AG04449 (cell line): ENCODE data around the gene SGMS1.
A peak's percentile ranks its signal among the peaks of the same experiment; 100 is the strongest.

Source experiments
- CTCF ChIA-PET: fragments of 350-600 bp; formaldehyde crosslinking; extraction: SDS; loops from one replicate; lab custom pipeline; 2021; ENCODE audit warnings: antibody characterized with exemption; lab: Yijun Ruan, JAX
- POLR2A ChIA-PET: fragments of 400-600, 350-600 bp; formaldehyde crosslinking; extraction: SDS; loops from one replicate; lab custom pipeline; 2020; ENCODE audit warnings: antibody characterized with exemption, inconsistent platforms; lab: Yijun Ruan, JAX
- DNase-seq: peaks from one replicate; pipeline ENCODE4 v3.0.0-alpha.2; 2010; ENCODE audit warnings: low read depth, low spot score
- H3K4me3 ChIP-seq: 2 replicates; pipeline ENCODE4 v1.5.1; 2011; ENCODE audit warnings: low read depth, mild to moderate bottlenecking, control low read depth, low read length
- TF ChIP-seq, protein P1 (sequence below): IDR thresholded peaks from one replicate; pipeline ENCODE4 v1.5.1; 2011; ENCODE audit warnings: mild to moderate bottlenecking, moderate library complexity, low read length, control low read depth, inconsistent platforms; ENCODE audit not compliant: insufficient read depth; ENCODE audit errors: missing control alignments

The SGMS1 gene

GRCh38 chr10:50381642-50382041 is 242.1 kb downstream of the SGMS1 start:
- TF ChIP-seq, protein P1, sequence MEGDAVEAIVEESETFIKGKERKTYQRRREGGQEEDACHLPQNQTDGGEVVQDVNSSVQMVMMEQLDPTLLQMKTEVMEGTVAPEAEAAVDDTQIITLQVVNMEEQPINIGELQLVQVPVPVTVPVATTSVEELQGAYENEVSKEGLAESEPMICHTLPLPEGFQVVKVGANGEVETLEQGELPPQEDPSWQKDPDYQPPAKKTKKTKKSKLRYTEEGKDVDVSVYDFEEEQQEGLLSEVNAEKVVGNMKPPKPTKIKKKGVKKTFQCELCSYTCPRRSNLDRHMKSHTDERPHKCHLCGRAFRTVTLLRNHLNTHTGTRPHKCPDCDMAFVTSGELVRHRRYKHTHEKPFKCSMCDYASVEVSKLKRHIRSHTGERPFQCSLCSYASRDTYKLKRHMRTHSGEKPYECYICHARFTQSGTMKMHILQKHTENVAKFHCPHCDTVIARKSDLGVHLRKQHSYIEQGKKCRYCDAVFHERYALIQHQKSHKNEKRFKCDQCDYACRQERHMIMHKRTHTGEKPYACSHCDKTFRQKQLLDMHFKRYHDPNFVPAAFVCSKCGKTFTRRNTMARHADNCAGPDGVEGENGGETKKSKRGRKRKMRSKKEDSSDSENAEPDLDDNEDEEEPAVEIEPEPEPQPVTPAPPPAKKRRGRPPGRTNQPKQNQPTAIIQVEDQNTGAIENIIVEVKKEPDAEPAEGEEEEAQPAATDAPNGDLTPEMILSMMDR: no peak
- ChIA-PET CTCF (interaction anchor here (0.7 to 2.1 kb wide), 4 partner anchors 9 to 238 kb away, joined by 3 to 10 read pairs (median 3); no protein-coding TSS in a partner anchor), POLR2A (no interaction called here)
- H3K4me3 ChIP-seq: no peak overlapping the region
- no peak for DNase-seq

- TF ChIP-seq, protein P1: no peak
- ChIA-PET POLR2A (no interaction called here), CTCF (interaction anchor here (0.7 to 1.2 kb wide), 2 partner anchors 10 to 38 kb away, joined by 3 read pairs; no protein-coding TSS in a partner anchor)
- DNase-seq: no peak
- H3K4me3 ChIP-seq: no peak overlapping the region
Observed at GRCh38 chr10:50379616-50380015, 244.1 kb downstream of the SGMS1 start.

DNA sequence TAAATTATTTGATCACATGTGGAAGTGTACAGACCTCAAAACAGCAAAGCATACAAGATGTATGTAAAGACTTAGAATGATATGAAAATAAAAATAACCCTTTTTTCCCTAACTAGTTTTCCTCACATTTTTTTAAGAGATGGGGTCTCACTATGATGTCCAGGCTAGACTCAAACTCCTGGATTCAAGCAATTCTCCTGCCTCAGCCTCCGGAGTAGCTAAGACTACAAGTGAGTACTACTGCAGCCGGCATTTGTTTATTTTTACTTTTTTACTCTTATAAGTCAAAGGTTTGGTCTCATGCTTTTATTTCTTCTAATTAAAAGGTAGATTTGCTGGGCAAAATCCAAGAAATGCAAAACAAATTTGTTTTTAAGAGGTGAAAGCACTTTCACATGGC is 248.0 kb downstream of the SGMS1 start:
- ChIA-PET POLR2A (no interaction called here), CTCF (no interaction called here)
- DNase-seq: no peak
- TF ChIP-seq, protein P1: no peak
- H3K4me3 ChIP-seq: no peak overlapping the region

GRCh38 chr10:50375051-50375452 is 248.7 kb downstream of the SGMS1 start:
- ChIA-PET CTCF (no interaction called here), POLR2A (no interaction called here)
- no peak for DNase-seq
- H3K4me3 ChIP-seq: no peak overlapping the region
- TF ChIP-seq, protein P1: no peak

- no peak overlapping the region for H3K4me3 ChIP-seq
- ChIA-PET POLR2A (no interaction called here), CTCF (interaction anchor here (1.1 to 1.5 kb wide), 2 partner anchors 11 to 250 kb away, joined by 3 to 5 read pairs; no protein-coding TSS in a partner anchor)
- TF ChIP-seq, protein P1: no peak
- DNase-seq: peak; percentile 10
Observed at GRCh38 chr10:50373821-50374501, 249.8 kb downstream of the SGMS1 start.

DNA sequence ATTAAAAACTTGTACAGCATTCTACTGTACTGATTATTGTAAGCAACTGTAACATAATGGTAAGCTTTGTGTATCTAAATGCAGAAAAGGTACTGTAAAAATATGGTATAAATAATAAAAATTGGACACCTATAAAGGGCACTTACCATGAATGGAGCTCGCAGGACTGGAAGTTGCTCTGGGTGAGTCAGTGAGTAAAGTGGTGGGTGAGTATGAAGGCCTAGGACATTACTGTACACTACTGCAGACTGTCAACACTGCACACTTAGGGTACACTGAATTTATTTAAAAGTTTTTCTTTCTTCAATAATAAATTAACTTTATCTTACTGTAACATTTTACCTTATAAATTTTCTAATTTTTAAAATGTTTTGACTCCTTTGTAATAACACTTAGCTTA is 253.8 kb downstream of the SGMS1 start:
- ChIA-PET CTCF (interaction anchor here (1.6 kb wide), 1 partner anchor 10 kb away, joined by 3 read pairs; no protein-coding TSS in a partner anchor), POLR2A (interaction anchor here (0.6 kb wide), 1 partner anchor 55 kb away, joined by 3 read pairs; no protein-coding TSS in a partner anchor)
- no peak overlapping the region for H3K4me3 ChIP-seq
- no peak for DNase-seq
- TF ChIP-seq, protein P1: no peak
